Right atrium auricular region (tissue), 2 donors: Measurements from ENCODE around the gene AATK. TPM values are rescaled to one million over a fixed set of nuclear protein-coding genes. Genes with fewer than 3 reads are reported as not detected.

Source experiments
- DNase-seq: peaks from one replicate; pipeline ENCODE4 v3.0.0-alpha.2; 2019; ENCODE audit warnings: low spot score
- H3K27ac ChIP-seq, 2 donors: fragments of 200-600 bp; sonication (generic); 1 replicate in 1 of 2; 2 replicates in 1 of 2; pipeline ENCODE4 v1.5.1; 2016 to 2019
- H3K27me3 ChIP-seq, 2 donors: fragments of 200-600 bp; sonication (generic); one replicate each; pipeline versions ENCODE4 v1.5.1 to v1.6.0; 2017 to 2019
- H3K36me3 ChIP-seq: fragments of 200-600 bp; sonication (generic); one replicate; pipeline ENCODE4 v1.5.1; 2016
- H3K4me1 ChIP-seq, 2 donors: fragments of 200-600 bp; sonication (generic); one replicate each; pipeline versions ENCODE4 v1.5.1 to v1.6.0; 2017 to 2019
- H3K4me3 ChIP-seq, 2 donors: fragments of 200-600 bp; sonication (generic); 1 replicate in 1 of 2; 2 replicates in 1 of 2; pipeline ENCODE4 v1.5.1; 2017 to 2019; ENCODE audit warnings: mild to moderate bottlenecking in 1 of 2, moderate library complexity in 1 of 2
- H3K9me3 ChIP-seq, 2 donors: fragments of 200-600 bp; sonication (generic); one replicate each; pipeline ENCODE4 v1.5.1; 2019
- total RNA-seq, 2 donors: library from RNA; depleted of rRNA; stranded (reverse); fragments of >200 nt; gene quantifications; one replicate each; pipeline ENCODE4 v1.1.0, GENCODE V29; 2016
- TF ChIP-seq, protein P1 (sequence below), 2 donors: fragments of 200-600 bp; sonication (generic); IDR thresholded peaks; one replicate each; pipeline ENCODE4 v1.5.1; 2019; ENCODE audit warnings: antibody characterized with exemption in 2 of 2

AATK gene
- total RNA-seq, 2 donors from 2014 or later: 5.4 to 6.5 TPM

- Histone ChIP-seq H3K4me3 (no peak overlapping the region), H3K4me1 (no peaks in the 10 kb centered on the region), H3K27me3 (no peaks in the 10 kb centered on the region), H3K27ac (no peak overlapping the region), H3K9me3 (no peaks in the 10 kb centered on the region), H3K36me3 (no peaks in the 10 kb centered on the region)
- TF ChIP-seq, protein P1, sequence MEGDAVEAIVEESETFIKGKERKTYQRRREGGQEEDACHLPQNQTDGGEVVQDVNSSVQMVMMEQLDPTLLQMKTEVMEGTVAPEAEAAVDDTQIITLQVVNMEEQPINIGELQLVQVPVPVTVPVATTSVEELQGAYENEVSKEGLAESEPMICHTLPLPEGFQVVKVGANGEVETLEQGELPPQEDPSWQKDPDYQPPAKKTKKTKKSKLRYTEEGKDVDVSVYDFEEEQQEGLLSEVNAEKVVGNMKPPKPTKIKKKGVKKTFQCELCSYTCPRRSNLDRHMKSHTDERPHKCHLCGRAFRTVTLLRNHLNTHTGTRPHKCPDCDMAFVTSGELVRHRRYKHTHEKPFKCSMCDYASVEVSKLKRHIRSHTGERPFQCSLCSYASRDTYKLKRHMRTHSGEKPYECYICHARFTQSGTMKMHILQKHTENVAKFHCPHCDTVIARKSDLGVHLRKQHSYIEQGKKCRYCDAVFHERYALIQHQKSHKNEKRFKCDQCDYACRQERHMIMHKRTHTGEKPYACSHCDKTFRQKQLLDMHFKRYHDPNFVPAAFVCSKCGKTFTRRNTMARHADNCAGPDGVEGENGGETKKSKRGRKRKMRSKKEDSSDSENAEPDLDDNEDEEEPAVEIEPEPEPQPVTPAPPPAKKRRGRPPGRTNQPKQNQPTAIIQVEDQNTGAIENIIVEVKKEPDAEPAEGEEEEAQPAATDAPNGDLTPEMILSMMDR (IDR thresholded peaks at IDR 0.05): no peak
- no peak for DNase-seq
These were observed 17.8 kb upstream of the AATK start for GRCh38 chr17:81183807-81184206.

- TF ChIP-seq, protein P1 (IDR thresholded peaks at IDR 0.05): no peak
- no peaks in the 10 kb centered on the region for H3K9me3 ChIP-seq
- H3K27me3 ChIP-seq: no peaks in the 10 kb centered on the region
These were observed 17.3 kb upstream of the AATK start for GRCh38 chr17:81183316-81183715.

DNA sequence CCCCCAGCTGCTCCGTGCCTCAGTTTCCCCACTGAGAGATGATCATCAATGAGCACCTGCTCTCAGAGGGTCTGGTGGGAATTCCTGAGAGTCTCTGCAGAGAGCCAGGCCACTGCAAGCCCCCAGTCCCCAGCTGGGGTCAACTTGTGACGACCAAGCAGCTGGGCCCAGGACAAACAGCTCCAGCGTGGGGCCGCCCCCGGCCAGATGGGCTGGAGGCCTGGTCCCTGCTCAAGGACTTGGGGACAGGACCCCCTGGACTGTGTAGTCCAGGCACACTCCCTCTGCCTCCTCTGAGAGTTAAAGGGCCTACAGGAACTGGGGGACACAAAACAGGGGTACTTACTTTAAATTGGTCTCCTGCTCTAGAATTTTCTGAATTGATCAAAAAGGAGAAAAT is 16.6 kb upstream of the AATK start:
- TF ChIP-seq, protein P1 (IDR thresholded peaks at IDR 0.05): no peak
- Histone ChIP-seq H3K4me3 (no peak overlapping the region), H3K36me3 (no peaks in the 10 kb centered on the region), H3K9me3 (no peaks in the 10 kb centered on the region), H3K27ac (no peak overlapping the region), H3K27me3 (no peaks in the 10 kb centered on the region), H3K4me1 (no peaks in the 10 kb centered on the region)
- DNase-seq: no peak

More at GRCh38 chr17:81183316-81183715, 17.3 kb upstream of the AATK start:
- Histone ChIP-seq H3K4me3 (no peak overlapping the region), H3K36me3 (no peaks in the 10 kb centered on the region), H3K4me1 (no peaks in the 10 kb centered on the region), H3K27ac (no peak overlapping the region)
- no peak for DNase-seq

GRCh38 chr17:81181811-81182185 is 15.8 kb upstream of the AATK start:
- no peak overlapping the region for H3K4me3 ChIP-seq
- H3K36me3 ChIP-seq: no peaks in the 10 kb centered on the region
- DNase-seq: no peak
- H3K27me3 ChIP-seq: no peaks in the 10 kb centered on the region
- H3K9me3 ChIP-seq: no peaks in the 10 kb centered on the region
- H3K27ac ChIP-seq: no peak overlapping the region
- H3K4me1 ChIP-seq: no peaks in the 10 kb centered on the region
- TF ChIP-seq, protein P1 (IDR thresholded peaks at IDR 0.05): no peak

GRCh38 chr17:81180836-81181810 is 15.1 kb upstream of the AATK start:
- Histone ChIP-seq H3K36me3 (no peaks in the 10 kb centered on the region), H3K9me3 (no peaks in the 10 kb centered on the region), H3K4me1 (no peaks in the 10 kb centered on the region), H3K27me3 (no peaks in the 10 kb centered on the region), H3K4me3 (no peak overlapping the region), H3K27ac (no peak overlapping the region)
- DNase-seq: no peak
- TF ChIP-seq, protein P1 (IDR thresholded peaks at IDR 0.05): no peak
